Measurements from ENCODE around the gene ZCCHC2.

The ZCCHC2 gene

GRCh38 chr18:62569081-62569655, 46.3 kb downstream of the ZCCHC2 start:
- FAIRE-seq = no peak
- no peak for DNase-seq (ENCODE audit: insufficient read length, low spot score)
- no peak for TF ChIP-seq POLR2A (IDR thresholded peaks at IDR 0.05; ENCODE audit: low read depth, low read length)

GRCh38 chr18:62571037-62571436, 48.2 kb downstream of the ZCCHC2 start:
- TF ChIP-seq POLR2A (IDR thresholded peaks at IDR 0.05; ENCODE audit: low read depth, low read length) = no peak
- FAIRE-seq (no peak), DNase-seq (ENCODE audit: insufficient read length, low spot score) (no peak)

DNA sequence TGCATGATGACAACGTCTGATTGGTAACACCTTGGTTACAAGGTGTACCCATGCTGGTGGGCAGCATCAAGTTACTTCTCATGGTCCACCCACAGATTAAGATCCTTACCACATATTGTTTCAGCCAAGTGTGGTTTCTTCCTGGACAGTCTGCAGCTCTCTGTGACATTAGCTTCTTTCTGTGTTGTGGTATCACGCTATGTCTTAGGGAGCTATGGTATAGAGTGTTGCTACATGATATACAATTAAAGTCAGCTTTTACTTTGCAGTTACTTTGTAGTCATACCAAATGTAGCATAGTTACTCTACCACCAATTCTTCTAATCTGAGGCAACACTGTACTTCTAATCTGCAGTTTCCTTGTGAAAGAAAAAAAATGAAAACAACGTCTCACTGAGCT, 48.8 kb downstream of the ZCCHC2 start:
- no peak for FAIRE-seq
- DNase-seq (ENCODE audit: insufficient read length, low spot score) = no peak
- TF ChIP-seq POLR2A (IDR thresholded peaks at IDR 0.05; ENCODE audit: low read depth, low read length) = no peak

- no peak for TF ChIP-seq POLR2A (IDR thresholded peaks at IDR 0.05; ENCODE audit: low read depth, low read length)
- DNase-seq (ENCODE audit: insufficient read length, low spot score) = no peak
- no peak for FAIRE-seq
Measured at GRCh38 chr18:62572456-62572855, 49.6 kb downstream of the ZCCHC2 start.

DNA sequence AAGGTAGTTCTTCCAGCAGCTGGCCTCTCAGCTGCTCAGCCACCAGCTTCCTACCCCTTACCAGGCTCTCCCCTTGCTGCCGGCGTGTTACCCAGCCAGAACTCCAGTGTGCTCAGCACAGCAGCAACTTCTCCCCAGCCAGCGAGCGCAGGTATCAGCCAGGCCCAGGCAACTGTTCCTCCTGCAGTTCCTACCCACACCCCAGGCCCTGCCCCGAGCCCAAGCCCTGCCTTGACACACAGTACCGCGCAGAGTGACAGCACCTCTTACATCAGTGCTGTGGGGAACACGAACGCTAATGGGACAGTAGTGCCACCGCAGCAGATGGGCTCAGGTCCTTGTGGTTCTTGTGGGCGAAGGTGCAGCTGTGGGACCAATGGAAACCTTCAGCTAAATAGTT, 52.0 kb downstream of the ZCCHC2 start:
- TF ChIP-seq POLR2A (IDR thresholded peaks at IDR 0.05; ENCODE audit: low read depth, low read length) = no peak
- DNase-seq (ENCODE audit: insufficient read length, low spot score) (no peak), FAIRE-seq (no peak)

DNA sequence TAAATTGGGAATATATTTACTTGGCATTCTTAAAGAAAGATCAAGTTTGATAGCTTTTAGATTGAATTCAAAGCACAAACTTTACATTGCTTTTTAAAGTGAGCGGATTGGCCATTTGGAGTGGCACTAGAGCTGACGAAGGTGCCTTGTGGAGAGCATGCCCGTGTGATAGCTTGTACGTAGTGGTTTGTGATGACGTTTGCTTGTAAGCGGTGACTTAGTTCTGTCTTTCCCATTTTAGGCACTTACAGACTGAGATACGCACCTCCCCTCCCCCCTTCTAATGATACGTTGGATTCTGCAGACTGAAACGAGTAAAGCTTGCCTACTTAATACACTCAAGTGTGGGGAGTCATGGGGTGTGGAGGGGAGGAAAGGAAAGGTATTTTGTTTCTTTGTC, 53.4 kb downstream of the ZCCHC2 start:
- TF ChIP-seq POLR2A (IDR thresholded peaks at IDR 0.05; ENCODE audit: low read depth, low read length) = no peak
- DNase-seq (ENCODE audit: insufficient read length, low spot score) (no peak), FAIRE-seq (no peak)

DNA sequence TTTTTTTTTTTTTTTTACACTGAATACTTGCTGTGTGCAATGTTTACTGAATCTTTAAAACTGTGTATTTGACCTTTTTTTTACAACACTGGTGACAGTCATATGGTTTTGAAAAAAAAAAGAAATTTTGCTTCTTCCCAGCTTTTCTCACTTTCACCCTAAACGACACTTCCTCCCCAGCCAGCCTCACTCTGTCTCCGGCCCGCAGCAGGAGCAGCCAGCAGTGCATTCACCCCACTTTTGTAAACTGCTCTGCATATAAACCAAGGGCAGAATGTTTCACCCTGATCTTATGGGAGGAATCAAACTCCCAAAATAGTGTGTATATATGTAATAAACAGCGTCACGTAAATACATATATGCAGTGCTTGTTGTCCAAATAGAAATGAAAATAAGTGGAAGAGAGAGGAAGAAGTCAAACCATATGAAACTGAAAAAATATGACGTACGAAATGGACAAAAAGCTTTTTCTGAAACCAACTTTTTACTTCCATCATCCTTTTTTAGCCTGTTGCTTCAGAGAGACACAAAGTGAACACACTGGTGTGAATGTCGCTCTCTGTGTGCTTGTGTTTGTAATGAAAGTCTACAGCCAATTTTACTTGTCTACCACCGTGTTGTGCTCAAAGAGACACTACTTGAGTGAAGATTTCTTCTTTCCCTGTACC, 54.2 kb downstream of the ZCCHC2 start:
- FAIRE-seq = no peak
- TF ChIP-seq POLR2A (IDR thresholded peaks at IDR 0.05; ENCODE audit: low read depth, low read length) = no peak
- no peak for DNase-seq (ENCODE audit: insufficient read length, low spot score)

DNA sequence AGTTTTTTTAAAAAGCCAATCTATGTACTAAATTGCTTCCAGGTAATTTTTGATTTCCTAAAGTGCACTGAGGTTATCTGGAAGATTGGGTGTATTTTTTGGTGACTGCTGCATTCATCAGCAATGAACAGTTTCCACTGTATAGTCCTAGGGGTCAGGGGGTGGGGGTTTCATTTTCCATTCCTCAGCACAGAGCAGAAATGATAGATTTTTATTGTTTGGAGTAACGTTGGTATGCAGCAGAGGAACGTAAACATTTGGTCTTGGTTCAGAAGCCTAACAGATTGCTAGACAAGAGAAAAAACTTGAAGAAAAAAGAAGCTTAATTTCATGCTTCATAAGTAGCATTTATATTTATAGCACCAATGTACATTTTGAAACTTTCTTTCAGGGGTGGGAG, 54.9 kb downstream of the ZCCHC2 start:
- DNase-seq (ENCODE audit: insufficient read length, low spot score) (no peak), FAIRE-seq (no peak)
- no peak for TF ChIP-seq POLR2A (IDR thresholded peaks at IDR 0.05; ENCODE audit: low read depth, low read length)

- TF ChIP-seq POLR2A (IDR thresholded peaks at IDR 0.05; ENCODE audit: low read depth, low read length) = no peak
- DNase-seq (ENCODE audit: insufficient read length, low spot score) = no peak
- FAIRE-seq = no peak
Measured at GRCh38 chr18:62578980-62579511, 56.2 kb downstream of the ZCCHC2 start.

GRCh38 chr18:62583376-62583775, 60.6 kb downstream of the ZCCHC2 start:
- no peak for TF ChIP-seq POLR2A (IDR thresholded peaks at IDR 0.05; ENCODE audit: low read depth, low read length)
- no peak for DNase-seq (ENCODE audit: insufficient read length, low spot score)
- FAIRE-seq = no peak

DNA sequence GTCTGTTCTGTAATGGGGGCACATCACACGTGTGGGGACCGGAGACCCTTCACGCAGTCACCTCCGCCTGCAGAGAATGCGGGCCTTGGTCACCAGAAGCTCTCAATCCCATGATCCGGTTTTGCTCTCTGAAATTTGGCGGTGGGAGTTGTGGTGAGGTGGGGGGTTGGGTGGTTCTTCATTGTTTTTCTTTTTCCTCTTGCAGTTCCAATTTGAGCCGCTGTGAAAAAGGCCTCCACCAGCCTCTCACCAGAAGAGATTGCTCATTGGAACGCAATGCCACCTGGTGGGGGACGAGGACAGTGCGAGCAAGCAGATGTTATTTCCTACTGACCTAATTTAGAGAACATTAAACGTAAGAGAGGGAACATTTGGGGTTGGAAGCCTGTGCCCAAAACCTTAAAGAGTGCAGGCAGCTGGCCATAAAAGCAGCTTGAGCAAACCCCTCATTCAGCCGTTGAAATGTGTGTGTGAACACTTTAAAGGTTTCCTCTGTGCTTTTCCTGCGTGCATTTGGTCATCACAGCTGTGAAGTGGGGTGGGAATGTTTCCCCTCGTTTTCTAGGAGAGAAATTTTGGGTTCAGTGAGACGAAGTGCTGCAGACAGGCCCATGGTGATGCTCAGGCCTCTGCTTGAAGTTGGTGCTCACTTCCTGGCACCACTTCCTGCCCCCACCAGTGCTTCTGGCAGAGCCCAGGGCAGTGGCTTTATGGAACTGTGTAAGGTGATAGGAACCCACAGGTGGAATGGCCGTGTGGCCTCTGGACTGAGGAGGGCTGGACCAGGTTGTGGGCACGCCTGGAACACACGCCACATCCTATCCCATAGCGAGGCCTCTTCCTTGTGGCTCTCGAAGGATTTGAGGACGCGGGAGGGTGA, 61.7 kb downstream of the ZCCHC2 start:
- peak; percentile 65 for DNase-seq (ENCODE audit: insufficient read length, low spot score)
- no peak for FAIRE-seq
- TF ChIP-seq POLR2A (IDR thresholded peaks at IDR 0.05; ENCODE audit: low read depth, low read length) = no peak

DNA sequence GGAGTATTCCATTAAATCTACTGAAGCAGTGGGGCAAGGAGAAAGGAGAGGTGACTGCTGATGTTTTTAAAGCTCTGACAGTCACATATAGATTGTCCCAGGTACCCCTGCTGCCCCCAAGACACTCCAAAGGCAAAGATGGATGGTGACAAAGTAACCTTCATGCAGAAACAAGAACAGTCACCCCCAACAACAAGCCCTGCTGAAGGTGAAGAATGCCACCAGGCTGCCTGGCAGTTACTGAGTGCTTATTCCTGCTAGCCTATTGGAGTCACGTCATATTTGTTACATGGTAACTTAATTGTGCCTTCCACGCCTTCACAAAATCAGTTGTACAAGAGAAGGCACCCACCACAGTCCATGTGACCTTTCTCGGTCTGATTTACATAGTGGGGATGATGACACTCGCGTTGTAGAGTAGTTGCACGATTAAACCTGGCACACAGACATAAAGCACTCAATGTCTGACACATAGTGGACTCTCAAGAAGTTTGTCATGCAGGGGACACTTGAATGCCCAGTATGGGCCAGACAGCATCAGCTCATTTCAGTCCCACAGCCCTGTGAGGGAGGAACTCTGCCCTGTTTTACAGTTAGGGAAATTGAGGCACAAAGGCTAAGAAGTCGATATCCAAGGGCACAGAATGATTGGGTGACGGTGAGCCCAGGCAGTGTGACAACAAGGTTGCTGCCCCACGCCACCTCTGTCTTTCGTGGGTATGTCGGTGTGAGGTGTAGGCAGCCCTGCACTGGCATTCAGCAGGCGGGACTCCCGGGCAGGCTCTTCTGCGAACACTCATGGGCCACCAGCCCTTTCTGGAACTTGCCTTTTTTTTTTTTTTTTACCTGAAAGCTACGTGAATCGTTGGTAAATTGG, 62.7 kb downstream of the ZCCHC2 start:
- no peak for TF ChIP-seq POLR2A (IDR thresholded peaks at IDR 0.05; ENCODE audit: low read depth, low read length)
- FAIRE-seq (no peak), DNase-seq (ENCODE audit: insufficient read length, low spot score) (no peak)

DNA sequence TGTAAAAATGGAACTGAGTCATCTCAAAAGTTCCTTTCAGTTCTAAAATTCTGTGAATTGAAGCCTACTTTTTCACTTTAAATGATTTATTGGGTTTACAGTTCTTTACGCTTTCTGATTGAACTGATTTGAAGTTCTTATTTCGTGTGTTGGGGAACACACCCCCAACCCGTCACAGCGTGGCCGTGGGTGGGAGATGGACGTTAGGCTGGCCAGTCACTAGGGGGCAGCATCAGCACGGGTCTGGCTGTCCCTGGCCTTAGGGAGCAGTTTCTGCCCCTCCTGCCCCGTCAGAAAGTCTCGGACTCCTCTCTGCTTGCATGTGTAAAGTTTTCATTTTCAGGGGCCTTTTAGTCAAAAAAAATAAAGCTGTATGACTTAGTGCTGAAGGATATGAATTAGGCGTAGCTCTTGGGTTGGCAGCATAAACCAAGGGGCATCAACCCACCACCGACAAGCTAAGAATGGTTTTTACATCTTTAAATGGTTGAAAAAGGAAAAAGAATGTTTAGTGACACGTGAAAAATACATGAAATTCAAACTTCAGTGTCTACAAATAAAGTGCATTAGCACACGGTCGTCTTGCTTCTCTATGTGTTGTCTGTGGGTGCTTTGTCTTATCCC, 63.4 kb downstream of the ZCCHC2 start:
- DNase-seq (ENCODE audit: insufficient read length, low spot score) (peak; percentile 77), FAIRE-seq (no peak)
- TF ChIP-seq POLR2A (IDR thresholded peaks at IDR 0.05; ENCODE audit: low read depth, low read length) = no peak

Measured in H54 (cell line).